NCI-H2107 treated with DMSO at 0.1 percent for 48 hours (cell line): ENCODE results near the gene AGPS.
"Not testable (repeated sequence)": the region's sequence is repeated elsewhere in the genome, so short reads cannot be mapped to it uniquely, and the experiment has no call there.

Experiments
- DNase-seq: peaks from one replicate; lab custom pipeline; 2025; ENCODE audit not compliant: unreplicated experiment; lab: John Stamatoyannopoulos, UW

The AGPS gene

GRCh38 chr2:177385151-177385550 lies 7.4 kb upstream of the AGPS start:
- DNase-seq: no peak

- no peak for DNase-seq
These were observed 676 bp upstream of the AGPS start for GRCh38 chr2:177391822-177392372.

GRCh38 chr2:177393203-177393755 lies 706 bp downstream of the AGPS start:
- DNase-seq: no peak

GRCh38 chr2:177393824-177394593 lies 1.4 kb downstream of the AGPS start:
- no peak for DNase-seq

GRCh38 chr2:177394594-177394973 lies 2.0 kb downstream of the AGPS start:
- DNase-seq: no peak

GRCh38 chr2:177395351-177396065 lies 2.9 kb downstream of the AGPS start:
- no peak for DNase-seq

GRCh38 chr2:177396703-177397460 lies 4.3 kb downstream of the AGPS start:
- DNase-seq: no peak

- DNase-seq: no peak
These were observed 5.1 kb downstream of the AGPS start for GRCh38 chr2:177397481-177398289.

- DNase-seq: no peak
These were observed 5.7 kb downstream of the AGPS start for GRCh38 chr2:177398290-177398683.

- DNase-seq: no peak
These were observed 6.2 kb downstream of the AGPS start for GRCh38 chr2:177398791-177399190.

- DNase-seq: no peak
These were observed 6.8 kb downstream of the AGPS start for GRCh38 chr2:177399376-177399775.

GRCh38 chr2:177400337-177400923 lies 7.9 kb downstream of the AGPS start:
- no peak for DNase-seq

- no peak for DNase-seq
These were observed 9.5 kb downstream of the AGPS start for GRCh38 chr2:177402096-177402495.

- no peak for DNase-seq
These were observed 11.3 kb downstream of the AGPS start for GRCh38 chr2:177403838-177404237.

- DNase-seq: no peak
These were observed 11.7 kb downstream of the AGPS start for GRCh38 chr2:177404243-177404642.

GRCh38 chr2:177405029-177405692 lies 12.6 kb downstream of the AGPS start:
- DNase-seq: no peak

GRCh38 chr2:177406182-177406581 lies 13.6 kb downstream of the AGPS start:
- DNase-seq: no peak

GRCh38 chr2:177407031-177407430 lies 14.5 kb downstream of the AGPS start:
- no peak for DNase-seq

- not testable (repeated sequence) for DNase-seq
These were observed 18.1 kb downstream of the AGPS start for GRCh38 chr2:177410629-177411028.
